Measurements from ENCODE around the gene PHACTR3. TPM values are rescaled to one million over a fixed set of nuclear protein-coding genes. Genes with fewer than 3 reads are reported as not detected.

The PHACTR3 gene
- total RNA-seq, 1 experiment from 2014 or later, result not detected

DNA sequence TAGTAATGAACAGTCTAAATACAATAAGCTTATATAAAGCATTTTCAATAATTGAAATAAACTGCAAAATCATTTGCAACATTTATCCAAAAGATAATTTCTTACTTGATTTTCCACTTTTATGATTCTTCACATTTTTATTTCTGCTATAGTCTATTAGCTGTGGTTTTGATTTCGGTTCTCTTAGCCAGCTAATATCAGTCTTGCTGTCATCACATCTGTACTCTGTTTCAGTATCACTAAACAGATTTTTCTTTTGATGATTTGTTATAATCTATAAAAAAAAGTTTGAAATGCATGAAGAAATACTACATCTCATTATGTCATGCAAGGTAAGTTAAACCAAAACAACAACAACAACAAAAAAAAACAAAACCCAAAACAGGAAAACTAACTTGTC lies 275.9 kb downstream of the PHACTR3 start:
- H2BK5ac ChIP-seq (ENCODE audit: insufficient read length, low read length), result no peak overlapping the region
- no peak overlapping the region for H2AK5ac ChIP-seq (ENCODE audit: insufficient read length, low read length)
- no peak overlapping the region for H4K91ac ChIP-seq (ENCODE audit: insufficient read length, low read depth, low read length)
- no peaks in the 10 kb centered on the region for H3K4me1 ChIP-seq (ENCODE audit: insufficient read depth, low read length)
- no peaks in the 10 kb centered on the region for H3K27me3 ChIP-seq (ENCODE audit: insufficient read depth, low read length)
- no peaks in the 10 kb centered on the region; a peak in 2 of 5 replicates for H3K9me3 Mint-ChIP-seq
- no peak overlapping the region for H3K9ac ChIP-seq (ENCODE audit: extremely low read depth, insufficient read length, low read length)
- no peak overlapping the region for H3K14ac ChIP-seq (ENCODE audit: insufficient read depth, low read length)
- TF ChIP-seq, protein P1, sequence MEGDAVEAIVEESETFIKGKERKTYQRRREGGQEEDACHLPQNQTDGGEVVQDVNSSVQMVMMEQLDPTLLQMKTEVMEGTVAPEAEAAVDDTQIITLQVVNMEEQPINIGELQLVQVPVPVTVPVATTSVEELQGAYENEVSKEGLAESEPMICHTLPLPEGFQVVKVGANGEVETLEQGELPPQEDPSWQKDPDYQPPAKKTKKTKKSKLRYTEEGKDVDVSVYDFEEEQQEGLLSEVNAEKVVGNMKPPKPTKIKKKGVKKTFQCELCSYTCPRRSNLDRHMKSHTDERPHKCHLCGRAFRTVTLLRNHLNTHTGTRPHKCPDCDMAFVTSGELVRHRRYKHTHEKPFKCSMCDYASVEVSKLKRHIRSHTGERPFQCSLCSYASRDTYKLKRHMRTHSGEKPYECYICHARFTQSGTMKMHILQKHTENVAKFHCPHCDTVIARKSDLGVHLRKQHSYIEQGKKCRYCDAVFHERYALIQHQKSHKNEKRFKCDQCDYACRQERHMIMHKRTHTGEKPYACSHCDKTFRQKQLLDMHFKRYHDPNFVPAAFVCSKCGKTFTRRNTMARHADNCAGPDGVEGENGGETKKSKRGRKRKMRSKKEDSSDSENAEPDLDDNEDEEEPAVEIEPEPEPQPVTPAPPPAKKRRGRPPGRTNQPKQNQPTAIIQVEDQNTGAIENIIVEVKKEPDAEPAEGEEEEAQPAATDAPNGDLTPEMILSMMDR (conservative IDR thresholded peaks at IDR 0.05), result no peak
- DNase-seq, result no peak
- no peak overlapping the region for H2AFZ ChIP-seq (ENCODE audit: low read length)
- H4K20me1 ChIP-seq (ENCODE audit: control insufficient read depth, insufficient read depth, insufficient read length), result no peaks in the 10 kb centered on the region
- no peak overlapping the region for H3K27ac ChIP-seq (ENCODE audit: insufficient read length, low read depth, low read length)
- H3K18ac ChIP-seq (ENCODE audit: insufficient read length, low read depth, low read length), result no peak overlapping the region
- H2BK12ac ChIP-seq (ENCODE audit: insufficient read length, low read depth, low read length), result no peak overlapping the region
- no peak overlapping the region for H3K23ac ChIP-seq (ENCODE audit: insufficient read length, low read depth, low read length)
- H3K36me3 Mint-ChIP-seq (ENCODE audit: insufficient read depth in 1 of 3, low read depth in 3 of 3), result no peaks in the 10 kb centered on the region
- H3K27me3 Mint-ChIP-seq (ENCODE audit: low read depth), result no peaks in the 10 kb centered on the region; the same call in 1 of the 2 replicates
- no peak overlapping the region for H3K4ac ChIP-seq (ENCODE audit: low read depth, low read length)
- WGBS (ENCODE audit: extremely low coverage, insufficient read length, low lambda C conversion rate), result no CpG with 5 or more reads among the region's 1 CpG
- H3K4me3 Mint-ChIP-seq, result no peak overlapping the region
- no peak overlapping the region for H4K8ac ChIP-seq (replicated peaks; ENCODE audit: insufficient read length, low read depth, low read length)
- H2BK15ac ChIP-seq (ENCODE audit: low read depth, low read length), result no peak overlapping the region
- H3K4me2 ChIP-seq (ENCODE audit: insufficient read depth, insufficient read length, low read length), result no peak overlapping the region
- no peak overlapping the region for H3K56ac ChIP-seq (ENCODE audit: insufficient read length, low read depth, low read length)
- H3K27ac Mint-ChIP-seq, result no peak overlapping the region
- no peak overlapping the region for H4K5ac ChIP-seq (ENCODE audit: insufficient read length, low read depth, low read length)
- H3K79me2 ChIP-seq (ENCODE audit: insufficient read depth, low read length), result no peaks in the 10 kb centered on the region
- H2BK20ac ChIP-seq (ENCODE audit: low read depth, low read length, poor library complexity, severe bottlenecking), result no peak overlapping the region
- no peaks in the 10 kb centered on the region for H3K23me2 ChIP-seq (ENCODE audit: insufficient read length, low read depth, low read length, poor library complexity, severe bottlenecking)
- no peak overlapping the region for H3T11ph ChIP-seq (ENCODE audit: low read length)
- H3K4me1 Mint-ChIP-seq, result no peaks in the 10 kb centered on the region
- no peak overlapping the region for H2BK120ac ChIP-seq (ENCODE audit: low read depth, low read length, poor library complexity, severe bottlenecking)
- H3K79me1 ChIP-seq (ENCODE audit: insufficient read depth, low read depth, low read length, poor library complexity, severe bottlenecking), result no peaks in the 10 kb centered on the region
- no peaks in the 10 kb centered on the region for H3K9me3 ChIP-seq (ENCODE audit: control insufficient read depth, low read depth, low read length)

Data from H9 (cell line).